Gastrocnemius medialis (tissue), 4 donors: ENCODE data around the gene SPRR2E. TPM values are rescaled to one million over a fixed set of nuclear protein-coding genes. Genes with fewer than 3 reads are reported as not detected.

Experiments
- ATAC-seq, 2 donors: fragments of 150-250 bp; one replicate each; pipeline ENCODE4 v1.9.1; 2016
- DNase-seq, 2 donors: peaks; one replicate each; pipeline ENCODE4 v3.0.0-alpha.2; 2019
- H3K27ac ChIP-seq, 4 donors: fragments of 200-600 bp; sonication (generic); 1 replicate in 1 of 4; 2 replicates in 3 of 4; pipeline ENCODE4 v1.5.1; 2016 to 2018; ENCODE audit warnings: mild to moderate bottlenecking in 2 of 4, moderate library complexity in 1 of 4
- H3K27me3 ChIP-seq, 3 donors: fragments of 200-600 bp; sonication (generic) in 2 of 3; 1 replicate in 1 of 3; 2 replicates in 2 of 3; pipeline versions ENCODE4 v1.5.1 to v1.6.0; 2016 to 2019; ENCODE audit warnings: mild to moderate bottlenecking in 1 of 3, moderate library complexity in 1 of 3
- H3K36me3 ChIP-seq, 2 donors: fragments of 200-600 bp; sonication (generic) in 1 of 2; one replicate each; pipeline ENCODE4 v1.5.1; 2017 to 2018
- H3K4me1 ChIP-seq, 2 donors: fragments of 200-600 bp; sonication (generic) in 1 of 2; one replicate each; pipeline ENCODE4 v1.5.1; 2016 to 2017; ENCODE audit warnings: mild to moderate bottlenecking in 2 of 2
- H3K4me3 ChIP-seq, 4 donors: fragments of 200-600 bp; sonication (generic) in 3 of 4; 1 replicate in 1 of 4; 2 replicates in 3 of 4; pipeline ENCODE4 v1.5.1; 2016 to 2019; ENCODE audit warnings: mild to moderate bottlenecking in 2 of 4
- H3K9me3 ChIP-seq, 3 donors: fragments of 200-600 bp; sonication (generic) in 2 of 3; 1 replicate in 1 of 3; 2 replicates in 2 of 3; pipeline ENCODE4 v1.5.1; 2016 to 2019
- CTCF ChIP-seq, 5 experiments: fragments of 450-650 bp in 3 of 5; fragments of 200-600 bp in 2 of 5; sonication (generic) in 2 of 5; IDR thresholded peaks in 4 of 5; conservative IDR thresholded peaks in 1 of 5; 1 replicate in 4 of 5; 2 replicates in 1 of 5; pipeline ENCODE4 v1.5.1; 2016 to 2019; ENCODE audit warnings: antibody characterized with exemption in 5 of 5, mild to moderate bottlenecking in 3 of 5, moderate library complexity in 3 of 5
- POLR2A ChIP-seq, 2 donors: fragments of 450-650 bp; IDR thresholded peaks; one replicate each; pipeline ENCODE4 v1.6.1; 2017; ENCODE audit warnings: antibody characterized with exemption in 2 of 2, mild to moderate bottlenecking in 2 of 2, moderate library complexity in 2 of 2
- in situ Hi-C, 4 donors: fragments of 200-750 bp; cut with MboI; loops; one replicate each; pipeline versions ENCODE4 v1.15.0 to v1.8.0; 2017; ENCODE audit warnings: low sequenced_read_pairs in 4 of 4
- intact Hi-C: fragments of 100-400 bp; cut with DNase I; formaldehyde crosslinking; loops from one replicate; pipeline ENCODE4 v1.15.1; 2023; ENCODE audit warnings: low total_unique reads
- total RNA-seq, 4 donors: library from RNA; depleted of rRNA; stranded (reverse); fragments of >200 nt; gene quantifications; one replicate each; pipeline versions ENCODE4 v1.1.0 to v1.2.3, GENCODE V29; 2016

The SPRR2E gene
- total RNA-seq, 4 donors from 2014 or later, result not detected

GRCh38 chr1:153049211-153049610 lies 45.1 kb downstream of the SPRR2E start:
- TF ChIP-seq POLR2A (IDR thresholded peaks at IDR 0.05) (no peak), CTCF (IDR thresholded peaks at IDR 0.05 in 4 of 5, conservative IDR thresholded peaks at IDR 0.05 in 1 of 5) (no peak)
- Histone ChIP-seq H3K36me3 (no peaks in the 10 kb centered on the region), H3K27me3 (no peaks in the 10 kb centered on the region), H3K9me3 (no peaks in the 10 kb centered on the region), H3K4me3 (no peak overlapping the region), H3K4me1 (no peaks in the 10 kb centered on the region), H3K27ac (no peak overlapping the region)
- in situ Hi-C loops, result no loop called here
- DNase-seq (no peak), ATAC-seq (no peak)
- intact Hi-C loops, result no loop called here

Other genes starting within 250 kb of the SPRR2E start
- not detected for gene LCE7A, start 234.5 kb downstream of the SPRR2E start, total RNA-seq
- gene SMCP, start 216.2 kb downstream of the SPRR2E start, total RNA-seq, result not detected
- not detected for gene IVL, start 186.0 kb downstream of the SPRR2E start, total RNA-seq
- not detected for gene SPRR5, start 147.3 kb downstream of the SPRR2E start, total RNA-seq
- not detected for gene SPRR4, start 123.9 kb downstream of the SPRR2E start, total RNA-seq
- gene SPRR1A, start 110.4 kb downstream of the SPRR2E start, total RNA-seq, result not detected
- gene SPRR3, start 92.8 kb downstream of the SPRR2E start, total RNA-seq, result not detected
- gene SPRR1B, start 63.3 kb downstream of the SPRR2E start, total RNA-seq, result not detected
- not detected for gene SPRR2D, start 53.4 kb downstream of the SPRR2E start, total RNA-seq
- gene SPRR2A, start 37.0 kb downstream of the SPRR2E start, total RNA-seq, result not detected
- gene SPRR2B, start 22.9 kb downstream of the SPRR2E start, total RNA-seq, result not detected
- gene SPRR2F, start 19.0 kb upstream of the SPRR2E start, total RNA-seq, result not detected
- not detected for gene SPRR2G, start 56.4 kb upstream of the SPRR2E start, total RNA-seq
- not detected for gene LELP1, start 108.9 kb upstream of the SPRR2E start, total RNA-seq
- not detected for gene PRR9, start 123.1 kb upstream of the SPRR2E start, total RNA-seq
- not detected for gene LORICRIN, start 165.2 kb upstream of the SPRR2E start, total RNA-seq
- gene PGLYRP3, start 218.4 kb upstream of the SPRR2E start, total RNA-seq, result not detected